Liver (tissue), 9 donors: Measurements from ENCODE around the gene M6PR. TPM values are rescaled to one million over a fixed set of nuclear protein-coding genes. Genes with fewer than 3 reads are reported as not detected.

ENCODE experiments used
- DNase-seq: peaks from one replicate; pipeline ENCODE4 v3.0.0-alpha.2; 2017; ENCODE audit warnings: low spot score
- H3K27ac ChIP-seq, 2 donors: one replicate each; pipeline ENCODE4 v1.7.0; 2013; ENCODE audit warnings: inconsistent platforms in 2 of 2, low read length in 2 of 2, control low read depth in 1 of 2, low read depth in 1 of 2, mild to moderate bottlenecking in 1 of 2
- H3K27me3 ChIP-seq, 4 donors: one replicate each; pipeline versions ENCODE4 v1.6.1 to v1.7.0; 2013; ENCODE audit warnings: low read length in 3 of 4, inconsistent platforms in 1 of 4, mild to moderate bottlenecking in 1 of 4, moderate library complexity in 1 of 4; ENCODE audit not compliant: control insufficient read depth in 4 of 4, insufficient read depth in 4 of 4
- H3K36me3 ChIP-seq, 4 donors: one replicate each; pipeline versions ENCODE4 v1.6.1 to v1.7.0; 2013; ENCODE audit warnings: low read length in 3 of 4, mild to moderate bottlenecking in 3 of 4, low read depth in 1 of 4, moderate library complexity in 1 of 4; ENCODE audit not compliant: control insufficient read depth in 4 of 4, insufficient read depth in 3 of 4
- H3K4me1 ChIP-seq, 4 donors: one replicate each; pipeline versions ENCODE4 v1.6.1 to v1.7.0; 2013; ENCODE audit warnings: low read length in 3 of 4, mild to moderate bottlenecking in 3 of 4, moderate library complexity in 1 of 4; ENCODE audit not compliant: control insufficient read depth in 4 of 4, insufficient read depth in 4 of 4
- H3K4me3 ChIP-seq, 3 donors: one replicate each; pipeline versions ENCODE4 v1.6.1 to v1.7.0; 2013; ENCODE audit warnings: low read length in 3 of 3, control low read depth in 1 of 3, low read depth in 1 of 3, mild to moderate bottlenecking in 1 of 3
- H3K9ac ChIP-seq, 2 donors: one replicate each; pipeline ENCODE4 v1.7.0; 2013; ENCODE audit warnings: low read length in 2 of 2, mild to moderate bottlenecking in 2 of 2, moderate library complexity in 2 of 2, control low read depth in 1 of 2, low read depth in 1 of 2
- H3K9me3 ChIP-seq, 4 donors: one replicate each; pipeline versions ENCODE4 v1.6.1 to v1.7.0; 2013; ENCODE audit warnings: low read length in 3 of 4; ENCODE audit not compliant: control insufficient read depth in 4 of 4
- ATF3 ChIP-seq: IDR thresholded peaks from 2 replicates; pipeline ENCODE4 v1.6.1; 2016; ENCODE audit warnings: antibody characterized with exemption
- FOXA1 ChIP-seq: IDR thresholded peaks from 2 replicates; pipeline ENCODE4 v1.6.1; 2016; ENCODE audit warnings: antibody characterized with exemption
- FOXA2 ChIP-seq: IDR thresholded peaks from 2 replicates; pipeline ENCODE4 v1.6.1; 2016; ENCODE audit warnings: antibody characterized with exemption
- HNF4A ChIP-seq, 2 donors: conservative IDR thresholded peaks; 2 replicates each; pipeline ENCODE4 v1.6.1; 2016; ENCODE audit warnings: antibody characterized with exemption in 2 of 2, mild to moderate bottlenecking in 2 of 2
- HNF4G ChIP-seq: IDR thresholded peaks from 2 replicates; pipeline ENCODE4 v1.6.1; 2016; ENCODE audit warnings: antibody characterized with exemption
- JUND ChIP-seq, 2 donors: IDR thresholded peaks; 2 replicates each; pipeline ENCODE4 v1.6.1; 2016; ENCODE audit warnings: antibody characterized with exemption in 2 of 2
- RAD21 ChIP-seq, 2 donors: IDR thresholded peaks; 2 replicates each; pipeline ENCODE4 v1.6.1; 2016; ENCODE audit warnings: antibody characterized with exemption in 2 of 2, mild to moderate bottlenecking in 2 of 2
- REST ChIP-seq: IDR thresholded peaks from 2 replicates; pipeline ENCODE4 v1.6.1; 2016; ENCODE audit warnings: antibody characterized with exemption, mild to moderate bottlenecking
- RXRA ChIP-seq, 2 donors: IDR thresholded peaks; 2 replicates each; pipeline ENCODE4 v1.6.1; 2017 to 2018; ENCODE audit warnings: antibody characterized with exemption in 2 of 2, mild to moderate bottlenecking in 1 of 2
- SP1 ChIP-seq: IDR thresholded peaks from 2 replicates; pipeline ENCODE4 v1.6.1; 2018; ENCODE audit warnings: antibody characterized with exemption, mild to moderate bottlenecking
- TAF1 ChIP-seq: conservative IDR thresholded peaks from 2 replicates; pipeline ENCODE4 v1.6.1; 2016; ENCODE audit warnings: antibody characterized with exemption, mild to moderate bottlenecking
- YY1 ChIP-seq: IDR thresholded peaks from 2 replicates; pipeline ENCODE4 v1.6.1; 2016; ENCODE audit warnings: antibody characterized with exemption, mild to moderate bottlenecking
- WGBS: extraction: QIAGEN DNeasy Blood & Tissue Kit; methylation state at CpG from one replicate; pipeline ENCODE4 v1.1.7; 2013; 5-methylcytosine and 5-hydroxymethylcytosine counted together
- polyA plus RNA-seq, 2 donors: library from polyadenylated mRNA; stranded (reverse) in 1 of 2; unstranded in 1 of 2; fragments of 200-250 nt in 1 of 2; fragments of >200 nt in 1 of 2; fragmentation: Nextera tagmentation in 1 of 2; extraction: Ambion mirVana in 1 of 2; gene quantifications; one replicate each; pipeline versions ENCODE4 v1.2.1 to v1.2.3, GENCODE V29; 2013 to 2015
- total RNA-seq, 2 donors: library from RNA; depleted of rRNA; stranded (reverse); fragments of >200 nt; gene quantifications; one replicate each; pipeline ENCODE4 v1.2.3, GENCODE V29; 2014
- TF ChIP-seq, protein P1 (sequence below): fragments of 150-350 bp; IDR thresholded peaks from 2 replicates; pipeline ENCODE4 v1.5.1; 2017; ENCODE audit warnings: improper control_type of control experiment, low read depth, low read length; ENCODE audit not compliant: missing input control
- TF ChIP-seq, protein P2 (sequence below): IDR thresholded peaks from 2 replicates; pipeline ENCODE4 v1.6.1; 2016; ENCODE audit warnings: antibody characterized with exemption
- donor health status: healthy.
- donor health status: healthy.
- donor health status: healthy.
- donor health status: healthy.
- donor health status: healthy.

Gene M6PR
- total and polyA plus RNA-seq, 4 donors: 38.7 to 118 (median 46.7) TPM

DNA sequence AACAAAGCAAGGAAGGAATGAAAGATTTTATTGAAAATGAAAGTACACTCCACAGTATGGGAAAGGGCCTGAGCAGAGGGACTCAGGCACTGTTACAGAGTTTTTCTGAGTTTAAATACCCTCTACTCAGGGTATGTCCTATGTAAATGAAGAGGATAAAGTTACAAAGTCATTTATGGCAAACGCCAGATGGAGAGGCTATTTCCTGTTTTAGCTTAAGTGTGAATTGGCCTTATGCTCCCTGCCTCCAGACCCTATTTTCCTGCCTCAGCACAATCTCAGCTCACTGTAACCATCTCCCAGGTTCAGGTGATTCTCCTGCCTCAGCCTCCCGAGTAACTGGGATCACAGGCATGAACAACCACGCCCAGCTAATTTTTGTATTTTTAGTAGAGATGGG lies 41.9 kb downstream of the M6PR start:
- TF ChIP-seq JUND (IDR thresholded peaks at IDR 0.05): no peak
- 84% methylated on average over 3 of the region's 3 CpGs for WGBS
- no peaks in the 10 kb centered on the region for H3K9me3 ChIP-seq
- no peak for DNase-seq
- no peak overlapping the region for H3K9ac ChIP-seq
- H3K36me3 ChIP-seq: no peaks in the 10 kb centered on the region
- no peaks in the 10 kb centered on the region for H3K27me3 ChIP-seq
- no peak overlapping the region for H3K4me3 ChIP-seq
- no peaks in the 10 kb centered on the region for H3K4me1 ChIP-seq
- no peak overlapping the region for H3K27ac ChIP-seq

DNA sequence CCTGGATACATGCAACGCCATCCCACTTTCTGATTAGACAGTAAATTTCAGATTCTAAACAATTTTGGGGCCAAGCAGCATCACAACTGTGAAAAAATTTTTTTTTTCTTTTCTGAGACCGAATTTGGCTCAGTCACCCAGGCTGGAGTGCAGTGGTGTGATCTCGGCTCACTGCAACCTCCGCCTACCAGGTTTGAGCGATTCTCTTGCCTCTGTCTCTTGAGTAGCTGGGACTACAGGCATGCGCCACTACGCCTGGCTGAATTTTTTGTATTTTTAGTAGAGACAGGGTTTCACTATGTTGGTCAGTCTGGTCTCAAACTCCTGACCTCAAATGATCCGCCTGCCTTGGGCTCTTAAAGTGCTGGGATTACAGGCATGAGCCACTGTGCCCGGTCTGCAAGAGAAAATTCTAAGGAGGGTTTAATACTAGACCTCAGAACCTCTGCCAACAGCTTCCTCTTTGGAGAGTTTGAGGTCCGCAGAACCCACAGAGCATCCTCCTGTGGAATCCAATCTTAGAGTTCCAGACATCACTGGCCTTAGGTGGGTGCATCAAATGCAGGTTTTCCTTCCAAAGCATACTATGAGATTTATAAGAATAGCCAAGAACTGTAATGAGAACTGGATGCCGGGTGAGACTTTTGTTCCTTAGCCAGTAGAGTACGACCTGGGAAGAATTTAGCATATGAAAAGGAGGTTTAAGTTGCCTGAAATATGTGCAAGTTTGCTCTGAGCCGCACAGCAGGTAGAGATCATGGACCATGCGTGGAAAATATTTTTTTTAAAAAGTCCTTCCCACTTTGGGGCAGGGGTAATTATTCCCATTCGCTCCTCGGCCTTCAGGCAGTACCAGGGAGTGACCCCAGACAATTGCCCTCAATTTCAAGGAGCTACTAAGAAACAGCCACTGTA lies 42.9 kb downstream of the M6PR start:
- no peaks in the 10 kb centered on the region for H3K9me3 ChIP-seq
- no peaks in the 10 kb centered on the region for H3K27me3 ChIP-seq
- H3K9ac ChIP-seq: no peak overlapping the region
- no peak for DNase-seq
- TF ChIP-seq SP1 (no peak), HNF4G (no peak), ATF3 (no peak), RXRA (IDR thresholded peaks at IDR 0.05) (no peak), RAD21 (IDR thresholded peaks at IDR 0.05) (no peak), HNF4A (conservative IDR thresholded peaks at IDR 0.05) (no peak), YY1 (no peak), FOXA1 (no peak), REST (no peak), TAF1 (no peak), FOXA2 (no peak)
- TF ChIP-seq, protein P1, sequence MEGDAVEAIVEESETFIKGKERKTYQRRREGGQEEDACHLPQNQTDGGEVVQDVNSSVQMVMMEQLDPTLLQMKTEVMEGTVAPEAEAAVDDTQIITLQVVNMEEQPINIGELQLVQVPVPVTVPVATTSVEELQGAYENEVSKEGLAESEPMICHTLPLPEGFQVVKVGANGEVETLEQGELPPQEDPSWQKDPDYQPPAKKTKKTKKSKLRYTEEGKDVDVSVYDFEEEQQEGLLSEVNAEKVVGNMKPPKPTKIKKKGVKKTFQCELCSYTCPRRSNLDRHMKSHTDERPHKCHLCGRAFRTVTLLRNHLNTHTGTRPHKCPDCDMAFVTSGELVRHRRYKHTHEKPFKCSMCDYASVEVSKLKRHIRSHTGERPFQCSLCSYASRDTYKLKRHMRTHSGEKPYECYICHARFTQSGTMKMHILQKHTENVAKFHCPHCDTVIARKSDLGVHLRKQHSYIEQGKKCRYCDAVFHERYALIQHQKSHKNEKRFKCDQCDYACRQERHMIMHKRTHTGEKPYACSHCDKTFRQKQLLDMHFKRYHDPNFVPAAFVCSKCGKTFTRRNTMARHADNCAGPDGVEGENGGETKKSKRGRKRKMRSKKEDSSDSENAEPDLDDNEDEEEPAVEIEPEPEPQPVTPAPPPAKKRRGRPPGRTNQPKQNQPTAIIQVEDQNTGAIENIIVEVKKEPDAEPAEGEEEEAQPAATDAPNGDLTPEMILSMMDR: no peak
- TF ChIP-seq, protein P2, sequence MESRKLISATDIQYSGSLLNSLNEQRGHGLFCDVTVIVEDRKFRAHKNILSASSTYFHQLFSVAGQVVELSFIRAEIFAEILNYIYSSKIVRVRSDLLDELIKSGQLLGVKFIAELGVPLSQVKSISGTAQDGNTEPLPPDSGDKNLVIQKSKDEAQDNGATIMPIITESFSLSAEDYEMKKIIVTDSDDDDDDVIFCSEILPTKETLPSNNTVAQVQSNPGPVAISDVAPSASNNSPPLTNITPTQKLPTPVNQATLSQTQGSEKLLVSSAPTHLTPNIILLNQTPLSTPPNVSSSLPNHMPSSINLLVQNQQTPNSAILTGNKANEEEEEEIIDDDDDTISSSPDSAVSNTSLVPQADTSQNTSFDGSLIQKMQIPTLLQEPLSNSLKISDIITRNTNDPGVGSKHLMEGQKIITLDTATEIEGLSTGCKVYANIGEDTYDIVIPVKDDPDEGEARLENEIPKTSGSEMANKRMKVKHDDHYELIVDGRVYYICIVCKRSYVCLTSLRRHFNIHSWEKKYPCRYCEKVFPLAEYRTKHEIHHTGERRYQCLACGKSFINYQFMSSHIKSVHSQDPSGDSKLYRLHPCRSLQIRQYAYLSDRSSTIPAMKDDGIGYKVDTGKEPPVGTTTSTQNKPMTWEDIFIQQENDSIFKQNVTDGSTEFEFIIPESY: no peak
- H3K4me1 ChIP-seq: no peaks in the 10 kb centered on the region
- WGBS: 84% methylated on average over 16 of the region's 16 CpGs
- no peaks in the 10 kb centered on the region for H3K36me3 ChIP-seq
- no peak overlapping the region for H3K4me3 ChIP-seq
- no peak overlapping the region for H3K27ac ChIP-seq
